HepG2 (cell line): ENCODE results near the gene PSMB8. TPM values are rescaled to one million over a fixed set of nuclear protein-coding genes. Genes with fewer than 3 reads are reported as not detected.

ENCODE experiments used
- ATAC-seq: fragments of 200-7000 bp; cut with Tn5 transposase; 3 replicates; pipeline ENCODE4 v1.9.1; 2020; ENCODE audit warnings: mild to moderate bottlenecking, moderate library complexity
- BruUV-seq: library from RNA; stranded (reverse); fragments of 400-500 nt; replicated peaks from 2 replicates; lab custom pipeline; 2021; lab: Mats Ljungman, UMichigan
- CTCF ChIA-PET: fragments of 300-600 bp; formaldehyde crosslinking; extraction: SDS; loops from one replicate; lab custom pipeline; 2021; ENCODE audit warnings: low total read pairs, inconsistent platforms, low intra/inter-chr PET ratio; lab: Yijun Ruan, JAX
- POLR2A ChIA-PET: fragments of 350-600 bp; sonication (Branson Sonifier 250); formaldehyde crosslinking; loops from one replicate; lab custom pipeline; 2020; ENCODE audit warnings: antibody characterized with exemption, inconsistent platforms; lab: Yijun Ruan, JAX
- DNase-seq: peaks from one replicate; pipeline ENCODE4 v3.0.0-alpha.2; 2015; ENCODE audit warnings: low spot score
- FAIRE-seq: peaks from 3 replicates; lab custom pipeline; 2011; peaks lifted over from hg19 to GRCh38; lab: Jason Lieb, UNC
- H2AFZ ChIP-seq: one replicate; pipeline ENCODE4 v1.6.1; 2011; ENCODE audit warnings: low read length, inconsistent platforms
- H3K27ac ChIP-seq: fragments of 300-600 bp; 3 replicates; pipeline ENCODE4 v1.8.0; 2011; ENCODE audit warnings: mixed run types, mild to moderate bottlenecking, mixed read lengths, low read length, inconsistent platforms; ENCODE audit not compliant: insufficient read depth; ENCODE audit errors: extremely low read length
- H3K27me3 ChIP-seq, 2 experiments: fragments of 200-600 bp in 1 of 2; 2 replicates in 1 of 2; 3 replicates in 1 of 2; pipeline versions ENCODE4 v1.6.0 to v1.8.0; 2011; ENCODE audit warnings: low read length in 2 of 2, mild to moderate bottlenecking in 2 of 2, moderate library complexity in 2 of 2, inconsistent platforms in 1 of 2; ENCODE audit not compliant: insufficient read depth in 2 of 2, control insufficient read depth in 1 of 2
- H3K36me3 ChIP-seq, 2 experiments: fragments of 200-600 bp in 1 of 2; replicated peaks in 1 of 2; 2 replicates in 1 of 2; 3 replicates in 1 of 2; pipeline versions ENCODE4 v1.5.1 to v1.8.0; 2011; ENCODE audit warnings: low read length in 2 of 2, inconsistent platforms in 1 of 2; ENCODE audit not compliant: insufficient read depth in 2 of 2, control insufficient read depth in 1 of 2
- H3K4me1 ChIP-seq: 2 replicates; pipeline ENCODE4 v1.5.1; 2012; ENCODE audit warnings: low read length, inconsistent platforms; ENCODE audit not compliant: insufficient read depth
- H3K4me2 ChIP-seq: 2 replicates; pipeline ENCODE4 v1.6.0; 2011; ENCODE audit warnings: low read depth, low read length, inconsistent platforms
- H3K4me3 ChIP-seq, 3 experiments: fragments of 200-600 bp in 1 of 3; sonication (generic), shearing (Covaris generic) in 1 of 3; replicated peaks in 1 of 3; 2 replicates each; pipeline ENCODE4 v1.5.1; 2011 to 2016; ENCODE audit warnings: low read length in 3 of 3, inconsistent platforms in 2 of 3, low read depth in 2 of 3, mild to moderate bottlenecking in 2 of 3, control low read depth in 1 of 3, mixed read lengths in 1 of 3; ENCODE audit not compliant: insufficient read depth in 1 of 3
- H3K79me2 ChIP-seq: one replicate; pipeline ENCODE4 v1.6.1; 2011; ENCODE audit warnings: low read length, inconsistent platforms; ENCODE audit not compliant: insufficient read depth
- H3K9ac ChIP-seq: 2 replicates; pipeline ENCODE4 v1.6.0; 2011; ENCODE audit warnings: mild to moderate bottlenecking, low read depth, low read length, inconsistent platforms; ENCODE audit not compliant: insufficient read depth
- H3K9me3 ChIP-seq: 2 replicates; pipeline ENCODE4 v1.5.1; 2012; ENCODE audit warnings: mild to moderate bottlenecking, low read length
- H4K20me1 ChIP-seq: 2 replicates; pipeline ENCODE4 v1.6.0; 2011; ENCODE audit warnings: inconsistent platforms, mild to moderate bottlenecking, low read length, moderate library complexity; ENCODE audit not compliant: insufficient read depth
- ATF7 ChIP-seq, 2 experiments: fragments of 450-650 bp in 1 of 2; sonication (generic) in 1 of 2; formaldehyde crosslinking in 1 of 2; IDR thresholded peaks; 2 replicates each; pipeline versions ENCODE4 v1.4.0 to v1.6.1; 2016 to 2020; ENCODE audit warnings: antibody characterized with exemption in 1 of 2, mild to moderate bottlenecking in 1 of 2, missing genetic modification reagents in 1 of 2
- DPF2 ChIP-seq: sonication (generic); formaldehyde crosslinking; IDR thresholded peaks from 2 replicates; pipeline ENCODE4 v1.4.0; 2020; ENCODE audit warnings: mild to moderate bottlenecking, low read depth, missing genetic modification reagents, borderline replicate concordance
- E2F2 ChIP-seq: sonication (generic); formaldehyde crosslinking; IDR thresholded peaks from 2 replicates; pipeline ENCODE4 v1.4.0; 2020; ENCODE audit warnings: missing genetic modification reagents, borderline replicate concordance
- HNRNPL ChIP-seq: fragments of 200-400 bp; formaldehyde crosslinking; IDR thresholded peaks from 2 replicates; pipeline ENCODE4 v1.6.1; 2017; ENCODE audit warnings: mild to moderate bottlenecking, low read depth, low read length
- KLF12 ChIP-seq: sonication (generic); formaldehyde crosslinking; IDR thresholded peaks from 2 replicates; pipeline ENCODE4 v1.4.0; 2020; ENCODE audit warnings: missing genetic modification reagents, borderline replicate concordance
- REXO4 ChIP-seq: sonication (generic); formaldehyde crosslinking; IDR thresholded peaks from 2 replicates; pipeline ENCODE4 v1.8.0; 2022; ENCODE audit warnings: missing genetic modification reagents, mild to moderate bottlenecking, borderline replicate concordance
- TRIM22 ChIP-seq: fragments of 450-650 bp; IDR thresholded peaks from 2 replicates; pipeline ENCODE4 v1.6.1; 2017
- ZBTB1 ChIP-seq: sonication (generic); formaldehyde crosslinking; IDR thresholded peaks from 2 replicates; pipeline ENCODE4 v1.4.0; 2020; ENCODE audit warnings: missing genetic modification reagents, borderline replicate concordance
- ZFP62 ChIP-seq: sonication (generic); formaldehyde crosslinking; IDR thresholded peaks from 2 replicates; pipeline ENCODE4 v1.4.0; 2020; ENCODE audit warnings: missing genetic modification reagents
- ZMAT5 ChIP-seq: sonication (generic); formaldehyde crosslinking; IDR thresholded peaks from 2 replicates; pipeline ENCODE4 v1.5.0; 2020; ENCODE audit warnings: mild to moderate bottlenecking, low read depth, missing genetic modification reagents, borderline replicate concordance
- ZNF274 ChIP-seq: sonication (generic); formaldehyde crosslinking; IDR thresholded peaks from 2 replicates; pipeline ENCODE4 v1.5.1; 2020; ENCODE audit warnings: mild to moderate bottlenecking, missing genetic modification reagents
- ZNF503 ChIP-seq: sonication (generic); formaldehyde crosslinking; IDR thresholded peaks from 2 replicates; pipeline ENCODE4 v1.4.0; 2020; ENCODE audit warnings: missing genetic modification reagents
- WGBS: methylation state at CpG from one replicate; pipeline ENCODE4 v1.1.6; 2017; ENCODE audit warnings: low lambda C conversion rate; 5-methylcytosine and 5-hydroxymethylcytosine counted together
- in situ Hi-C: cut with HindIII; loops from 2 replicates; pipeline ENCODE4 v1.10.0; 2017; ENCODE audit warnings: low pct_unique_long_range_greater_than_20kb; ENCODE audit not compliant: extremely low pct_ligation_motif_present
- intact Hi-C: fragments of 100-400 bp; cut with micrococcal nuclease; formaldehyde crosslinking; loops from one replicate; pipeline ENCODE4 v1.10.0; 2022; ENCODE audit not compliant: unreplicated experiment
- polyA plus RNA-seq, 8 experiments: library from polyadenylated mRNA; depleted of rRNA in 3 of 8; stranded (reverse) in 7 of 8; unstranded in 1 of 8; fragments of >200 nt; fragmentation: Illumina TruSeq in 4 of 8; extraction: Trizol in 4 of 8; gene quantifications; 2 replicates each; pipeline versions ENCODE4 v1.2.1 to v1.2.3, GENCODE V29; 2011 to 2016; ENCODE audit warnings: low read depth in 4 of 8, missing spikeins in 1 of 8, mixed read lengths in 1 of 8; ENCODE audit not compliant: insufficient read depth in 1 of 8
- total RNA-seq, 5 experiments: library from RNA; depleted of rRNA; stranded (reverse); fragments of >200 nt; fragmentation: Illumina TruSeq; extraction: Trizol; gene quantifications; 2 replicates each; pipeline ENCODE4 v1.2.3, GENCODE V29; 2016; ENCODE audit warnings: low read depth in 1 of 5

Gene PSMB8
- total and polyA plus RNA-seq, 2 of the 13 experiments (the other 11 are each of a cell fraction or from before 2014, with no cell fraction given), result 30.7 to 64.7 TPM

- TF ChIP-seq E2F2, result no peak
Measured at GRCh38 chr6:32830936-32831335, 12.9 kb downstream of the PSMB8 start (continued).

GRCh38 chr6:32830017-32830416 lies 13.8 kb downstream of the PSMB8 start:
- Histone ChIP-seq H3K9ac (no peak overlapping the region), H3K4me3 (no peak overlapping the region), H3K36me3 (peaks cover 11 to 31% of the 10 kb centered on the region in 2 experiments; a peak in 4 of 5 replicates), H3K79me2 (no peaks in the 10 kb centered on the region), H3K27ac (no peak overlapping the region), H3K27me3 (no peaks in the 10 kb centered on the region), H3K4me2 (no peak overlapping the region), H3K4me1 (no peaks in the 10 kb centered on the region), H2AFZ (no peak overlapping the region), H4K20me1 (no peaks in the 10 kb centered on the region), H3K9me3 (no peaks in the 10 kb centered on the region)
- POLR2A ChIA-PET, result no interaction called here
- in situ Hi-C loops (loop anchor here (5.0 kb wide), 1 partner anchor 37 kb away; no protein-coding TSS in a partner anchor), intact Hi-C loops (no loop called here)
- no peak for FAIRE-seq
- TF ChIP-seq REXO4 (CRISPR knock-in tag) (no peak), KLF12 (CRISPR knock-in tag) (no peak), ZBTB1 (CRISPR knock-in tag) (no peak), ZNF274 (CRISPR knock-in tag) (no peak), ZMAT5 (CRISPR knock-in tag) (no peak), TRIM22 (no peak), DPF2 (no peak), ZFP62 (CRISPR knock-in tag) (no peak), ZNF503 (no peak), HNRNPL (no peak), ATF7 (IDR thresholded peaks at IDR 0.05) (no peak), ATF7 (CRISPR knock-in tag; IDR thresholded peaks at IDR 0.05) (no peak)
- no TSS peak for BruUV-seq
- WGBS, result 96% methylated on average over 5 of the region's 5 CpGs
- CTCF ChIA-PET, result no interaction called here
- ATAC-seq, result no peak; the same call in 1 of the 3 replicates
- DNase-seq, result no peak
